ENCODE results near the gene GRAP.

DNA sequence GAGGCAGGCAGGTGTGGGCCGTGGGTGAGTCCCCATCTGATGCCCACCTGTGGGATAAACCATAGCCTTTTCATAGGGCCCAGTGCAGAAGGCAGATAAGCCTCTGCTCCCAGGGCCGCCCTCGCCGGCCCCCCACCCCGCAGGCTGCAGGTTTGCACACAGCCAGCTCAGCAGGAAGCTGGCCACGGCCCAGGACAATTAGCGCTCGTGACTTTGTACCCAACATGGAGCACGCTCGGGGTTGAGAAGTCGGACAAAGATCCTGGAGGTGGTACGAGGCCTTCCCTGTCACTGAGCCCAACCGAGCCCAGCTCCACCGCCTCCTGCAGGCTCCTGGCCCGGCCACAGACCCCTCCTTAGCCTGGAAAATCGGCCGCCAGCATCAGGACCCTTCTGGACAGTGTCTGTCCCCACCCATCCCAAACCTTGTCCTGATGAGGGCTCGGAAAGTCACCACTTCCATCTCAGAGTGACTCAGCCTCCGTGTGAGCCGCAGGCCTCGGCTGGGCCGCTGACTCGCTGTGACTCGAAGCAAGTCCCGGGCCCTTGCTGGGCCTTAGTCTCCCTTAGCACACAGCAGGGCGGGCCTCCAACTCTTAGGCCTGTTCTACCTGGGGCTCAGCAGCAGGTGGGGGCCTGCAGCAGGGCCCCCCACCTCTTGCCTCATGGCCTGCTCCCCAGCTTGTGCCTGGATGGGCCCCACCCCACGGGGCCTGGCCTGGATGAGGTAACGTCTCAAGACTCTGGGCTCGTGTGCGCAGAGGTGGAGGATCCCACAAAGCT is 64.9 kb downstream of the GRAP start:
- no peak for TF ChIP-seq EZH2 (IDR thresholded peaks at IDR 0.05; ENCODE audit: borderline replicate concordance, low read depth, low read length, severe bottlenecking)
- TF ChIP-seq, protein P1, sequence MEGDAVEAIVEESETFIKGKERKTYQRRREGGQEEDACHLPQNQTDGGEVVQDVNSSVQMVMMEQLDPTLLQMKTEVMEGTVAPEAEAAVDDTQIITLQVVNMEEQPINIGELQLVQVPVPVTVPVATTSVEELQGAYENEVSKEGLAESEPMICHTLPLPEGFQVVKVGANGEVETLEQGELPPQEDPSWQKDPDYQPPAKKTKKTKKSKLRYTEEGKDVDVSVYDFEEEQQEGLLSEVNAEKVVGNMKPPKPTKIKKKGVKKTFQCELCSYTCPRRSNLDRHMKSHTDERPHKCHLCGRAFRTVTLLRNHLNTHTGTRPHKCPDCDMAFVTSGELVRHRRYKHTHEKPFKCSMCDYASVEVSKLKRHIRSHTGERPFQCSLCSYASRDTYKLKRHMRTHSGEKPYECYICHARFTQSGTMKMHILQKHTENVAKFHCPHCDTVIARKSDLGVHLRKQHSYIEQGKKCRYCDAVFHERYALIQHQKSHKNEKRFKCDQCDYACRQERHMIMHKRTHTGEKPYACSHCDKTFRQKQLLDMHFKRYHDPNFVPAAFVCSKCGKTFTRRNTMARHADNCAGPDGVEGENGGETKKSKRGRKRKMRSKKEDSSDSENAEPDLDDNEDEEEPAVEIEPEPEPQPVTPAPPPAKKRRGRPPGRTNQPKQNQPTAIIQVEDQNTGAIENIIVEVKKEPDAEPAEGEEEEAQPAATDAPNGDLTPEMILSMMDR (IDR thresholded peaks at IDR 0.05; ENCODE audit: borderline replicate concordance, extremely low read depth, low read length, poor library complexity, severe bottlenecking), result no peak

Measured in DND-41 (cell line).